NT2/D1 (cell line): Measurements from ENCODE around the gene LYRM4.

Experiments
- DNase-seq: peaks from one replicate; pipeline ENCODE4 v3.0.0-alpha.2; 2011; ENCODE audit warnings: low read depth, low spot score
- H3K27me3 ChIP-seq: 2 replicates; pipeline ENCODE4 v1.6.0; 2011; ENCODE audit warnings: mild to moderate bottlenecking; ENCODE audit not compliant: insufficient read length, insufficient read depth
- H3K36me3 ChIP-seq: 2 replicates; pipeline ENCODE4 v1.6.1; 2011; ENCODE audit warnings: mild to moderate bottlenecking, low read length, mixed read lengths; ENCODE audit not compliant: insufficient read depth, insufficient read length
- H3K4me1 ChIP-seq: 2 replicates; pipeline ENCODE4 v1.5.1; 2011; ENCODE audit not compliant: insufficient read depth, insufficient read length
- H3K4me3 ChIP-seq: 2 replicates; pipeline ENCODE4 v1.5.1; 2011; ENCODE audit warnings: low read depth; ENCODE audit not compliant: insufficient read length
- H3K9ac ChIP-seq: 2 replicates; pipeline ENCODE4 v1.6.0; 2011; ENCODE audit warnings: low read depth; ENCODE audit not compliant: insufficient read length
- H3K9me3 ChIP-seq: 2 replicates; pipeline ENCODE4 v1.5.1; 2011; ENCODE audit warnings: mild to moderate bottlenecking, low read length; ENCODE audit not compliant: insufficient read depth
- SUZ12 ChIP-seq: IDR thresholded peaks from 2 replicates; pipeline ENCODE4 v1.6.1; 2011; ENCODE audit not compliant: insufficient read length, insufficient read depth; ENCODE audit errors: extremely low read depth
- YY1 ChIP-seq: IDR thresholded peaks from 2 replicates; pipeline ENCODE4 v1.6.1; 2011; ENCODE audit not compliant: insufficient read length, insufficient read depth
- ZNF274 ChIP-seq: IDR thresholded peaks from 2 replicates; pipeline ENCODE4 v1.6.1; 2011; ENCODE audit warnings: mild to moderate bottlenecking, low read depth, low read length

Gene LYRM4

GRCh38 chr6:5159162-5159561 is 101.6 kb downstream of the LYRM4 start:
- H3K36me3 ChIP-seq = no peaks in the 10 kb centered on the region
- no peak for TF ChIP-seq YY1
- no peak for TF ChIP-seq ZNF274
- TF ChIP-seq SUZ12 = no peak
- no peaks in the 10 kb centered on the region for H3K27me3 ChIP-seq
- H3K4me1 ChIP-seq = no peaks in the 10 kb centered on the region
- no peak for DNase-seq
- no peak overlapping the region for H3K4me3 ChIP-seq
- no peak overlapping the region for H3K9ac ChIP-seq
- no peaks in the 10 kb centered on the region for H3K9me3 ChIP-seq

- Histone ChIP-seq H3K4me3 (no peak overlapping the region), H3K36me3 (no peaks in the 10 kb centered on the region), H3K9ac (no peak overlapping the region), H3K9me3 (no peaks in the 10 kb centered on the region), H3K27me3 (no peaks in the 10 kb centered on the region), H3K4me1 (no peaks in the 10 kb centered on the region)
- TF ChIP-seq ZNF274 = no peak
- TF ChIP-seq YY1 = no peak
- no peak for DNase-seq
These were observed 102.6 kb downstream of the LYRM4 start for GRCh38 chr6:5158180-5158579.

GRCh38 chr6:5157621-5158138 is 103.1 kb downstream of the LYRM4 start:
- Histone ChIP-seq H3K9ac (no peak overlapping the region), H3K4me3 (no peak overlapping the region), H3K4me1 (no peaks in the 10 kb centered on the region), H3K36me3 (no peaks in the 10 kb centered on the region), H3K27me3 (no peaks in the 10 kb centered on the region), H3K9me3 (no peaks in the 10 kb centered on the region)
- no peak for TF ChIP-seq ZNF274
- no peak for TF ChIP-seq YY1
- TF ChIP-seq SUZ12 = no peak
- DNase-seq = no peak

GRCh38 chr6:5156627-5157026 is 104.1 kb downstream of the LYRM4 start:
- H3K27me3 ChIP-seq = no peaks in the 10 kb centered on the region
- no peak for DNase-seq

GRCh38 chr6:5155906-5156305 is 104.8 kb downstream of the LYRM4 start:
- no peak for TF ChIP-seq ZNF274
- TF ChIP-seq SUZ12 = no peak
- no peak for TF ChIP-seq YY1
- H3K4me1 ChIP-seq = no peaks in the 10 kb centered on the region
- no peak for DNase-seq

More at GRCh38 chr6:5156627-5157026, 104.1 kb downstream of the LYRM4 start:
- TF ChIP-seq SUZ12 (no peak), ZNF274 (no peak), YY1 (no peak)
- Histone ChIP-seq H3K36me3 (no peaks in the 10 kb centered on the region), H3K4me1 (no peaks in the 10 kb centered on the region), H3K4me3 (no peak overlapping the region), H3K9ac (no peak overlapping the region), H3K9me3 (no peaks in the 10 kb centered on the region)

GRCh38 chr6:5153186-5153585 is 107.6 kb downstream of the LYRM4 start:
- H3K4me3 ChIP-seq = no peak overlapping the region
- no peaks in the 10 kb centered on the region for H3K27me3 ChIP-seq
- H3K9me3 ChIP-seq = no peaks in the 10 kb centered on the region
- no peaks in the 10 kb centered on the region for H3K36me3 ChIP-seq
- no peaks in the 10 kb centered on the region for H3K4me1 ChIP-seq
- DNase-seq = no peak
- TF ChIP-seq SUZ12 = no peak
- no peak for TF ChIP-seq YY1
- TF ChIP-seq ZNF274 = no peak
- no peak overlapping the region for H3K9ac ChIP-seq

More at GRCh38 chr6:5155906-5156305, 104.8 kb downstream of the LYRM4 start:
- Histone ChIP-seq H3K27me3 (no peaks in the 10 kb centered on the region), H3K4me3 (no peak overlapping the region), H3K9ac (no peak overlapping the region), H3K36me3 (no peaks in the 10 kb centered on the region), H3K9me3 (no peaks in the 10 kb centered on the region)

GRCh38 chr6:5152460-5152859 is 108.3 kb downstream of the LYRM4 start:
- no peaks in the 10 kb centered on the region for H3K4me1 ChIP-seq
- H3K27me3 ChIP-seq = no peaks in the 10 kb centered on the region
- no peaks in the 10 kb centered on the region for H3K9me3 ChIP-seq
- no peak overlapping the region for H3K9ac ChIP-seq
- no peak overlapping the region for H3K4me3 ChIP-seq
- H3K36me3 ChIP-seq = no peaks in the 10 kb centered on the region
- DNase-seq = no peak
- TF ChIP-seq ZNF274 = no peak
- no peak for TF ChIP-seq YY1
- TF ChIP-seq SUZ12 = no peak

GRCh38 chr6:5151955-5152401 is 108.8 kb downstream of the LYRM4 start:
- no peak for DNase-seq
- Histone ChIP-seq H3K4me1 (no peaks in the 10 kb centered on the region), H3K27me3 (no peaks in the 10 kb centered on the region), H3K36me3 (no peaks in the 10 kb centered on the region), H3K9me3 (no peaks in the 10 kb centered on the region), H3K4me3 (no peak overlapping the region), H3K9ac (no peak overlapping the region)
- TF ChIP-seq SUZ12 (no peak), ZNF274 (no peak), YY1 (no peak)
